ENCODE data around the gene RABGAP1L.

GRCh38 chr1:174398246-174398645 lies 238.9 kb downstream of the RABGAP1L start:
- TF ChIP-seq CTCF (conservative IDR thresholded peaks at IDR 0.05) = no peak
- TF ChIP-seq EZH2 (IDR thresholded peaks at IDR 0.05; ENCODE audit: low read depth) = no peak
